ENCODE results near the gene RAB3IL1.

RAB3IL1 gene

GRCh38 chr11:61897387-61898246, 19.7 kb downstream of the RAB3IL1 start (continued):
- TF ChIP-seq CTCF (tag by site-specific recombination; IDR thresholded peaks at IDR 0.05) (peak; percentile 69), ZBTB17 (tag by site-specific recombination; IDR thresholded peaks at IDR 0.05) (0 out of 2 replicates have a peak, but pooled peaks have one; percentile 17), KLF10 (tag by site-specific recombination; IDR thresholded peaks at IDR 0.05) (no peak), ZNF2 (tag by site-specific recombination; IDR thresholded peaks at IDR 0.05) (peak; percentile 93)

DNA sequence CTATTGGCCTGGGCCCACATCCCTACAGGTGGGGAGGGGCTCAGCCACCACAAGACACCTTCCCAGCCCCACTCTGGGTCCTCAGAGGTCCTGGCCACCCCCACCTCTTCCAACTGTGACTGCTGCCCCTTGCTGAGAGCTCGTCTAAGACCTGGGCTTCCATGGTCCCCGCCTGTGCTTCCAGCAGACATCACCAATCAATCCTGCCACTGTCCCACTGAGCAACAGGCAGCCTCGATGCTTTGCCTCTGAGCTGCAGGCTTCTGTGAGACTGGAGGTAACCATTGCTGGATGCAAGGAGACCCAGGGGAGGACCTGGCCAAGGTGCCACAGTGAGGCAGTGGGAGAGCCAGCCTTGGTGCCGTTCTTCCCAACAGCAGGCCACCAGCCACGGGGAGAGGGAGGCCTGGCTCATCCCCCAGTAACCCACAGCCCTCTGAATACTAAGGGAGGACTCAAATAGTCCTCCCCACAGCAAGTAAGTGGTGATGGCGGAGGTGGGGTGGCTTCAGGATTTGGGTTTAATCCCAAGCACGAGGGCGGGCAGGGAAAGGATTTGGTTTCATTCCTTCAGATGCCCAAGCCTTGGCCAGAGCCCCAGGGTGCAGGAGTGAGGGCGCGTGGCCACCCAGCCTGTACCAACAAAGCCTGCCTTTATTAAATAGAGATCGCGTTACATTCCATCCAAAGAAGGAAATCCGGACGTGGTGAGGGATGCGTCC, 20.5 kb downstream of the RAB3IL1 start:
- ChIA-PET CTCF (interaction anchor here (0.5 to 16.2 kb wide), 22 partner anchors 8 to 331 kb away, joined by 3 to 329 read pairs (median 14); partner anchors contain the start of genes BEST1, FADS2, FTH1 and INCENP), POLR2A (interaction anchor here (1.0 to 2.0 kb wide), 2 partner anchors 51 to 53 kb away, joined by 5 to 7 read pairs; partner anchors contain the start of gene BEST1)
- Histone ChIP-seq H3K27ac (ENCODE audit: extremely low read depth, low read depth, low read length) (no peak overlapping the region), H3K4me3 (ENCODE audit: low read depth, low read length) (no peak overlapping the region), H3K36me3 (ENCODE audit: control insufficient read depth in 2 of 2, insufficient read depth in 1 of 2, low read length in 2 of 2) (no peaks in the 10 kb centered on the region), H3K9me3 (ENCODE audit: control insufficient read depth, insufficient read depth, low read depth, low read length) (no peaks in the 10 kb centered on the region), H3K4me1 (ENCODE audit: control insufficient read depth, insufficient read depth, low read length) (no peaks in the 10 kb centered on the region)
- TF ChIP-seq SCRT2 (tag by site-specific recombination; IDR thresholded peaks at IDR 0.05) (peak; percentile 76; the same call in 1 of the 2 replicates), ZNF510 (tag by site-specific recombination; IDR thresholded peaks at IDR 0.05; ENCODE audit: insufficient replicate concordance) (no peak), ZNF292 (tag by site-specific recombination; IDR thresholded peaks at IDR 0.05; ENCODE audit: borderline replicate concordance, low read depth) (no peak), ZNF830 (tag by site-specific recombination; IDR thresholded peaks at IDR 0.05; ENCODE audit: low read depth) (no peak), ZNF140 (tag by site-specific recombination; IDR thresholded peaks at IDR 0.05) (no peak), ZNF544 (tag by site-specific recombination; IDR thresholded peaks at IDR 0.05) (no peak), ZFP3 (tag by site-specific recombination; IDR thresholded peaks at IDR 0.05; ENCODE audit: low read depth) (no peak), ZNF10 (tag by site-specific recombination; IDR thresholded peaks at IDR 0.05) (no peak), ZIC2 (tag by site-specific recombination; IDR thresholded peaks at IDR 0.05) (peak; percentile 37), ZNF37A (tag by site-specific recombination; IDR thresholded peaks at IDR 0.05) (no peak), ZNF629 (tag by site-specific recombination; IDR thresholded peaks at IDR 0.05) (no peak), ZBTB17 (tag by site-specific recombination; IDR thresholded peaks at IDR 0.05) (peak; percentile 73), BCL11B (tag by site-specific recombination; IDR thresholded peaks at IDR 0.05; ENCODE audit: low read depth) (no peak), CTCF (tag by site-specific recombination; IDR thresholded peaks at IDR 0.05) (no peak), OVOL3 (tag by site-specific recombination; IDR thresholded peaks at IDR 0.05) (no peak), ZNF23 (tag by site-specific recombination; IDR thresholded peaks at IDR 0.05; ENCODE audit: borderline replicate concordance) (peak; percentile 74; the same call in 1 of the 2 replicates)
- TF ChIP-seq, protein P1, sequence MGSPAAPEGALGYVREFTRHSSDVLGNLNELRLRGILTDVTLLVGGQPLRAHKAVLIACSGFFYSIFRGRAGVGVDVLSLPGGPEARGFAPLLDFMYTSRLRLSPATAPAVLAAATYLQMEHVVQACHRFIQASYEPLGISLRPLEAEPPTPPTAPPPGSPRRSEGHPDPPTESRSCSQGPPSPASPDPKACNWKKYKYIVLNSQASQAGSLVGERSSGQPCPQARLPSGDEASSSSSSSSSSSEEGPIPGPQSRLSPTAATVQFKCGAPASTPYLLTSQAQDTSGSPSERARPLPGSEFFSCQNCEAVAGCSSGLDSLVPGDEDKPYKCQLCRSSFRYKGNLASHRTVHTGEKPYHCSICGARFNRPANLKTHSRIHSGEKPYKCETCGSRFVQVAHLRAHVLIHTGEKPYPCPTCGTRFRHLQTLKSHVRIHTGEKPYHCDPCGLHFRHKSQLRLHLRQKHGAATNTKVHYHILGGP (tag by site-specific recombination; IDR thresholded peaks at IDR 0.05): no peak
- TF ChIP-seq, protein P2, sequence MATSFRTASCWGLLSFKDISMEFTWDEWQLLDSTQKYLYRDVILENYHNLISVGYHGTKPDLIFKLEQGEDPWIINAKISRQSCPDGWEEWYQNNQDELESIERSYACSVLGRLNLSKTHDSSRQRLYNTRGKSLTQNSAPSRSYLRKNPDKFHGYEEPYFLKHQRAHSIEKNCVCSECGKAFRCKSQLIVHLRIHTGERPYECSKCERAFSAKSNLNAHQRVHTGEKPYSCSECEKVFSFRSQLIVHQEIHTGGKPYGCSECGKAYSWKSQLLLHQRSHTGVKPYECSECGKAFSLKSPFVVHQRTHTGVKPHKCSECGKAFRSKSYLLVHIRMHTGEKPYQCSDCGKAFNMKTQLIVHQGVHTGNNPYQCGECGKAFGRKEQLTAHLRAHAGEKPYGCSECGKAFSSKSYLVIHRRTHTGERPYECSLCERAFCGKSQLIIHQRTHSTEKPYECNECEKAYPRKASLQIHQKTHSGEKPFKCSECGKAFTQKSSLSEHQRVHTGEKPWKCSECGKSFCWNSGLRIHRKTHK (tag by site-specific recombination; IDR thresholded peaks at IDR 0.05): no peak
